GM23248 (cell line): ENCODE measurements around the gene TNNI2.

ENCODE experiments used
- EZH2 ChIP-seq: fragments of 200-600 bp; sonication (generic); IDR thresholded peaks from 2 replicates; pipeline ENCODE4 v1.6.1; 2018; ENCODE audit warnings: antibody characterized with exemption, mild to moderate bottlenecking; ENCODE audit not compliant: insufficient read depth, poor library complexity, severe bottlenecking
- EZH2phosphoT487 ChIP-seq: fragments of 200-600 bp; sonication (generic); IDR thresholded peaks from 2 replicates; pipeline ENCODE4 v1.6.1; 2018; ENCODE audit warnings: antibody characterized with exemption, moderate library complexity, mild to moderate bottlenecking, low read depth; ENCODE audit not compliant: insufficient read depth

GRCh38 chr11:1858154-1858553, 19.4 kb downstream of the TNNI2 start:
- TF ChIP-seq EZH2 (no peak), EZH2phosphoT487 (no peak)
